ENCODE results near the gene SPATS2. TPM values are rescaled to one million over a fixed set of nuclear protein-coding genes. Genes with fewer than 3 reads are reported as not detected.

SPATS2 gene
- total and polyA plus RNA-seq, 9 donors: 9.1 to 28.2 (median 15.2) TPM

- Histone ChIP-seq H3K27ac (no peak overlapping the region), H3K4me3 (peak overlapping the region; percentile 9), H3K36me3 (no peaks in the 10 kb centered on the region), H3K27me3 (peaks cover 22% of the 10 kb centered on the region), H3K9me3 (no peaks in the 10 kb centered on the region), H3K4me1 (ENCODE audit: insufficient read depth) (peaks cover 16% of the 10 kb centered on the region)
- intact Hi-C loops (cut with DNase I): loop anchor here in 2 of 4 donors (5.0 to 10.0 kb wide), 2 partner anchors 167 to 170 kb away; no protein-coding TSS in a partner anchor
- peak; percentile 63 to 84 (median 76) for DNase-seq
- TF ChIP-seq EP300 (IDR thresholded peaks at IDR 0.05) (no peak), CTCF (IDR thresholded peaks at IDR 0.05) (peak; percentile 63 to 74 (median 70)), POLR2A (IDR thresholded peaks at IDR 0.05) (no peak)
- WGBS, 3 donors: 4 to 10% (median 6%) methylated on average over 32 to 37 of the region's 37 CpGs
These were observed 19.7 kb upstream of the SPATS2 start for GRCh38 chr12:49347311-49348193.

- 97 to 100% (median 98%) methylated on average over 5 of the region's 5 CpGs for WGBS, 3 donors
- no peak overlapping the region for H3K4me3 ChIP-seq
- intact Hi-C loops (cut with DNase I): loop anchor here in 2 of 4 donors (5.0 to 10.0 kb wide), 2 partner anchors 166 to 169 kb away; no protein-coding TSS in a partner anchor
- peaks cover 22% of the 10 kb centered on the region for H3K27me3 ChIP-seq
- no peak overlapping the region for H3K27ac ChIP-seq
- H3K36me3 ChIP-seq: no peaks in the 10 kb centered on the region
- TF ChIP-seq CTCF (IDR thresholded peaks at IDR 0.05) (no peak), EP300 (IDR thresholded peaks at IDR 0.05) (no peak), POLR2A (IDR thresholded peaks at IDR 0.05) (no peak)
- H3K9me3 ChIP-seq: no peaks in the 10 kb centered on the region
- DNase-seq: no peak
- H3K4me1 ChIP-seq (ENCODE audit: insufficient read depth): peaks cover 13% of the 10 kb centered on the region
These were observed 18.5 kb upstream of the SPATS2 start for GRCh38 chr12:49348781-49349180.

GRCh38 chr12:49349266-49349665 lies 18.0 kb upstream of the SPATS2 start:
- intact Hi-C loops (cut with DNase I): loop anchor here in 2 of 4 donors (5.0 to 10.0 kb wide), 2 partner anchors 166 to 168 kb away; no protein-coding TSS in a partner anchor
- WGBS, 3 donors: 94 to 96% (median 96%) methylated on average over 11 of the region's 11 CpGs
- TF ChIP-seq EP300 (IDR thresholded peaks at IDR 0.05) (no peak), CTCF (IDR thresholded peaks at IDR 0.05) (no peak), POLR2A (IDR thresholded peaks at IDR 0.05) (no peak)

GRCh38 chr12:49352351-49352750 lies 14.9 kb upstream of the SPATS2 start:
- H3K4me3 ChIP-seq: no peak overlapping the region
- peaks cover 8% of the 10 kb centered on the region for H3K4me1 ChIP-seq (ENCODE audit: insufficient read depth)
- TF ChIP-seq EP300 (IDR thresholded peaks at IDR 0.05) (no peak), POLR2A (IDR thresholded peaks at IDR 0.05) (no peak), CTCF (IDR thresholded peaks at IDR 0.05) (no peak)
- intact Hi-C loops (cut with DNase I): no loop called here
- DNase-seq: no peak
- no peak overlapping the region for H3K27ac ChIP-seq
- WGBS, 3 donors: 72 to 80% (median 79%) methylated on average over 2 of the region's 2 CpGs
- peaks cover 15% of the 10 kb centered on the region for H3K27me3 ChIP-seq
- H3K36me3 ChIP-seq: no peaks in the 10 kb centered on the region
- no peaks in the 10 kb centered on the region for H3K9me3 ChIP-seq

More at GRCh38 chr12:49349266-49349665, 18.0 kb upstream of the SPATS2 start:
- H3K27me3 ChIP-seq: peaks cover 22% of the 10 kb centered on the region
- no peaks in the 10 kb centered on the region for H3K36me3 ChIP-seq
- no peak for DNase-seq
- peaks cover 12% of the 10 kb centered on the region for H3K4me1 ChIP-seq (ENCODE audit: insufficient read depth)
- H3K27ac ChIP-seq: no peak overlapping the region
- H3K4me3 ChIP-seq: no peak overlapping the region
- H3K9me3 ChIP-seq: no peaks in the 10 kb centered on the region

Data from ovary (tissue), 9 donors.